Measurements from ENCODE around the gene FAIM.

The FAIM gene

GRCh38 chr3:138620431-138620830, 11.9 kb downstream of the FAIM start:
- Histone ChIP-seq H4K8ac (ENCODE audit: low read depth, low read length) (no peak overlapping the region), H2BK5ac (ENCODE audit: low read length) (no peak overlapping the region), H3K27me3 (ENCODE audit: control insufficient read depth in 3 of 3, insufficient read depth in 3 of 3, low read depth in 1 of 3, low read length in 3 of 3) (no peaks in the 10 kb centered on the region), H3K9me3 (replicated peaks in 1 of 2; ENCODE audit: control insufficient read depth in 2 of 2, insufficient read depth in 1 of 2, low read depth in 1 of 2, low read length in 2 of 2) (no peaks in the 10 kb centered on the region), H3K9ac (ENCODE audit: low read depth, low read length, poor library complexity) (no peak overlapping the region), H3K27ac (replicated peaks; ENCODE audit: low read length) (no peak overlapping the region), H3K36me3 (replicated peaks in 1 of 2; ENCODE audit: control insufficient read depth in 2 of 2, insufficient read depth in 2 of 2, low read length in 2 of 2) (no peaks in the 10 kb centered on the region), H2BK120ac (ENCODE audit: low read depth, low read length) (no peak overlapping the region), H2BK15ac (ENCODE audit: low read length) (no peak overlapping the region), H3K4me3 (ENCODE audit: low read length in 2 of 2) (no peak overlapping the region), H2BK12ac (ENCODE audit: low read length) (no peak overlapping the region), H4K91ac (ENCODE audit: low read depth, low read length, poor library complexity) (no peak overlapping the region), H3K23ac (ENCODE audit: low read depth, low read length, poor library complexity) (no peak overlapping the region), H3K4ac (ENCODE audit: low read length) (no peak overlapping the region), H2AK5ac (ENCODE audit: low read depth, low read length) (no peak overlapping the region), H3K14ac (ENCODE audit: low read length) (no peak overlapping the region), H3K4me2 (ENCODE audit: insufficient read depth, low read length, poor library complexity, severe bottlenecking) (no peak overlapping the region), H2AFZ (ENCODE audit: low read length) (no peak overlapping the region), H3K4me1 (ENCODE audit: control insufficient read depth in 2 of 2, insufficient read depth in 1 of 2, low read depth in 1 of 2, low read length in 2 of 2) (no peaks in the 10 kb centered on the region), H3K18ac (ENCODE audit: low read length) (no peak overlapping the region), H3K79me1 (ENCODE audit: low read depth, low read length) (no peaks in the 10 kb centered on the region)
- no CpG with 5 or more reads among the region's 4 CpGs for WGBS, 2 donors (ENCODE audit: extremely low coverage in 2 of 2, insufficient read length in 2 of 2, insufficient replicate concordance in 1 of 2)
- no peak for DNase-seq (ENCODE audit: low spot score)

GRCh38 chr3:138624518-138624917, 15.9 kb downstream of the FAIM start:
- no peaks in the 10 kb centered on the region for H3K4me1 ChIP-seq (ENCODE audit: control insufficient read depth in 2 of 2, insufficient read depth in 1 of 2, low read depth in 1 of 2, low read length in 2 of 2)
- H3K9me3 ChIP-seq (replicated peaks in 1 of 2; ENCODE audit: control insufficient read depth in 2 of 2, insufficient read depth in 1 of 2, low read depth in 1 of 2, low read length in 2 of 2) = no peaks in the 10 kb centered on the region
- H2BK12ac ChIP-seq (ENCODE audit: low read length) = no peak overlapping the region
- no peak overlapping the region for H2BK120ac ChIP-seq (ENCODE audit: low read depth, low read length)
- H3K4me2 ChIP-seq (ENCODE audit: insufficient read depth, low read length, poor library complexity, severe bottlenecking) = no peak overlapping the region
- H3K36me3 ChIP-seq (replicated peaks in 1 of 2; ENCODE audit: control insufficient read depth in 2 of 2, insufficient read depth in 2 of 2, low read length in 2 of 2) = no peaks in the 10 kb centered on the region
- no peak overlapping the region for H3K23ac ChIP-seq (ENCODE audit: low read depth, low read length, poor library complexity)
- H4K91ac ChIP-seq (ENCODE audit: low read depth, low read length, poor library complexity) = no peak overlapping the region
- H2AFZ ChIP-seq (ENCODE audit: low read length) = no peak overlapping the region
- no peak overlapping the region for H3K27ac ChIP-seq (replicated peaks; ENCODE audit: low read length)
- H3K79me1 ChIP-seq (ENCODE audit: low read depth, low read length) = no peaks in the 10 kb centered on the region
- H2BK15ac ChIP-seq (ENCODE audit: low read length) = no peak overlapping the region
- H3K27me3 ChIP-seq (ENCODE audit: control insufficient read depth in 3 of 3, insufficient read depth in 3 of 3, low read depth in 1 of 3, low read length in 3 of 3) = no peaks in the 10 kb centered on the region
- H2BK5ac ChIP-seq (ENCODE audit: low read length) = no peak overlapping the region
- no peak for DNase-seq (ENCODE audit: low spot score)
- no peak overlapping the region for H3K4me3 ChIP-seq (ENCODE audit: low read length in 2 of 2)
- H4K8ac ChIP-seq (ENCODE audit: low read depth, low read length) = no peak overlapping the region
- no peak overlapping the region for H3K4ac ChIP-seq (ENCODE audit: low read length)
- no peak overlapping the region for H3K18ac ChIP-seq (ENCODE audit: low read length)
- H3K9ac ChIP-seq (ENCODE audit: low read depth, low read length, poor library complexity) = no peak overlapping the region
- no peak overlapping the region for H3K14ac ChIP-seq (ENCODE audit: low read length)
- no peak overlapping the region for H2AK5ac ChIP-seq (ENCODE audit: low read depth, low read length)

- no peak overlapping the region for H4K8ac ChIP-seq (ENCODE audit: low read depth, low read length)
- no peak for DNase-seq (ENCODE audit: low spot score)
- no CpG with 5 or more reads among the region's 3 CpGs for WGBS, 2 donors (ENCODE audit: extremely low coverage in 2 of 2, insufficient read length in 2 of 2, insufficient replicate concordance in 1 of 2)
- H2BK15ac ChIP-seq (ENCODE audit: low read length) = no peak overlapping the region
- no peak overlapping the region for H2AFZ ChIP-seq (ENCODE audit: low read length)
- H3K36me3 ChIP-seq (replicated peaks in 1 of 2; ENCODE audit: control insufficient read depth in 2 of 2, insufficient read depth in 2 of 2, low read length in 2 of 2) = no peaks in the 10 kb centered on the region
- H3K27ac ChIP-seq (replicated peaks; ENCODE audit: low read length) = no peak overlapping the region
- no peaks in the 10 kb centered on the region for H3K9me3 ChIP-seq (replicated peaks in 1 of 2; ENCODE audit: control insufficient read depth in 2 of 2, insufficient read depth in 1 of 2, low read depth in 1 of 2, low read length in 2 of 2)
- H3K4ac ChIP-seq (ENCODE audit: low read length) = no peak overlapping the region
- no peak overlapping the region for H3K4me2 ChIP-seq (ENCODE audit: insufficient read depth, low read length, poor library complexity, severe bottlenecking)
- no peak overlapping the region for H3K9ac ChIP-seq (ENCODE audit: low read depth, low read length, poor library complexity)
- H3K4me3 ChIP-seq (ENCODE audit: low read length in 2 of 2) = no peak overlapping the region
- no peak overlapping the region for H2BK5ac ChIP-seq (ENCODE audit: low read length)
- no peak overlapping the region for H3K14ac ChIP-seq (ENCODE audit: low read length)
- no peak overlapping the region for H4K91ac ChIP-seq (ENCODE audit: low read depth, low read length, poor library complexity)
- no peaks in the 10 kb centered on the region for H3K79me1 ChIP-seq (ENCODE audit: low read depth, low read length)
- no peaks in the 10 kb centered on the region for H3K27me3 ChIP-seq (ENCODE audit: control insufficient read depth in 3 of 3, insufficient read depth in 3 of 3, low read depth in 1 of 3, low read length in 3 of 3)
- H3K23ac ChIP-seq (ENCODE audit: low read depth, low read length, poor library complexity) = no peak overlapping the region
- H2BK120ac ChIP-seq (ENCODE audit: low read depth, low read length) = no peak overlapping the region
- no peak overlapping the region for H2BK12ac ChIP-seq (ENCODE audit: low read length)
- H3K4me1 ChIP-seq (ENCODE audit: control insufficient read depth in 2 of 2, insufficient read depth in 1 of 2, low read depth in 1 of 2, low read length in 2 of 2) = no peaks in the 10 kb centered on the region
- H3K18ac ChIP-seq (ENCODE audit: low read length) = no peak overlapping the region
- H2AK5ac ChIP-seq (ENCODE audit: low read depth, low read length) = no peak overlapping the region
Observed at GRCh38 chr3:138625707-138626365, 17.3 kb downstream of the FAIM start.

DNA sequence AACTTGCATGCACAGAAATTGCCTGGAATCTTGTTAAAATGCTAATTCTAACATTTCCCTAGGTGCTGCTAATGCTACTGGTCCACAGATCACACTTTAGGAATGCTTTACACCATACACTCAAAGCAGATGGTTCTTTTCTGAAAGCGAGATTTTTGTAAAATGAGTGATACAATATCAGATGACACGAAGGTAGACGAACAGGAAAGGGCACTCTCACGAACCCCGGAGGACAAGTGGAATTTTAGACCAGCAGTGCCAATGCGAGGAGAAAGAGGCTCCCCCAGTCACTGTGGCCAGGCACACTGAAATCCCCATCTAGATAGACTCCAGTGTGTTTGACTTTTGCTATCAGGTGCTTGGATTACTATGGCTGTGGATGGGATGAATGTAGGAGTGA, 21.0 kb downstream of the FAIM start:
- H3K18ac ChIP-seq (ENCODE audit: low read length) = no peak overlapping the region

More for the DNA sequence above, 21.0 kb downstream of the FAIM start:
- H3K27ac ChIP-seq (replicated peaks; ENCODE audit: low read length) = no peak overlapping the region
- H4K8ac ChIP-seq (ENCODE audit: low read depth, low read length) = no peak overlapping the region
- H3K4ac ChIP-seq (ENCODE audit: low read length) = no peak overlapping the region
- no peak overlapping the region for H2AFZ ChIP-seq (ENCODE audit: low read length)
- no peak overlapping the region for H2AK5ac ChIP-seq (ENCODE audit: low read depth, low read length)
- H3K14ac ChIP-seq (ENCODE audit: low read length) = no peak overlapping the region
- no peaks in the 10 kb centered on the region for H3K27me3 ChIP-seq (ENCODE audit: control insufficient read depth in 3 of 3, insufficient read depth in 3 of 3, low read depth in 1 of 3, low read length in 3 of 3)
- no peaks in the 10 kb centered on the region for H3K36me3 ChIP-seq (replicated peaks in 1 of 2; ENCODE audit: control insufficient read depth in 2 of 2, insufficient read depth in 2 of 2, low read length in 2 of 2)
- no peaks in the 10 kb centered on the region for H3K4me1 ChIP-seq (ENCODE audit: control insufficient read depth in 2 of 2, insufficient read depth in 1 of 2, low read depth in 1 of 2, low read length in 2 of 2)
- H3K4me2 ChIP-seq (ENCODE audit: insufficient read depth, low read length, poor library complexity, severe bottlenecking) = no peak overlapping the region
- no peaks in the 10 kb centered on the region for H3K9me3 ChIP-seq (replicated peaks in 1 of 2; ENCODE audit: control insufficient read depth in 2 of 2, insufficient read depth in 1 of 2, low read depth in 1 of 2, low read length in 2 of 2)
- no peak overlapping the region for H2BK12ac ChIP-seq (ENCODE audit: low read length)
- no peak for DNase-seq (ENCODE audit: low spot score)
- no peak overlapping the region for H3K9ac ChIP-seq (ENCODE audit: low read depth, low read length, poor library complexity)
- no peak overlapping the region for H3K23ac ChIP-seq (ENCODE audit: low read depth, low read length, poor library complexity)
- no CpG with 5 or more reads among the region's 6 CpGs for WGBS, 2 donors (ENCODE audit: extremely low coverage in 2 of 2, insufficient read length in 2 of 2, insufficient replicate concordance in 1 of 2)
- H2BK5ac ChIP-seq (ENCODE audit: low read length) = no peak overlapping the region
- H3K4me3 ChIP-seq (ENCODE audit: low read length in 2 of 2) = no peak overlapping the region
- no peaks in the 10 kb centered on the region for H3K79me1 ChIP-seq (ENCODE audit: low read depth, low read length)
- H4K91ac ChIP-seq (ENCODE audit: low read depth, low read length, poor library complexity) = no peak overlapping the region
- H2BK15ac ChIP-seq (ENCODE audit: low read length) = no peak overlapping the region
- H2BK120ac ChIP-seq (ENCODE audit: low read depth, low read length) = no peak overlapping the region

All from neuronal stem cell (in vitro differentiated cells).